WTC11 (cell line): ENCODE data around the gene CLDN2. TPM values are rescaled to one million over a fixed set of nuclear protein-coding genes. Genes with fewer than 3 reads are reported as not detected.

ENCODE experiments used
- ATAC-seq: fragments of 200-7000 bp; cut with Tn5 transposase; 2 replicates; pipeline ENCODE4 v1.10.0; 2021; ENCODE audit warnings: mild to moderate bottlenecking, moderate library complexity
- CTCF ChIA-PET: fragments of 300-600 bp; sonication (Branson Sonifier 250); formaldehyde crosslinking; loops from one replicate; lab custom pipeline; 2021; ENCODE audit warnings: antibody characterized with exemption; lab: Charles Lee
- POLR2A ChIA-PET: fragments of 350-600 bp; sonication (Branson Sonifier 250); formaldehyde crosslinking; loops from one replicate; lab custom pipeline; 2021; ENCODE audit warnings: antibody characterized with exemption; lab: Charles Lee
- DNase-seq: peaks from one replicate; pipeline ENCODE4 v3.0.0; 2021; ENCODE audit warnings: low spot score
- H3K27ac Mint-ChIP-seq: 2 replicates; pipeline ENCODE4 v1.8.0; 2021; ENCODE audit warnings: mixed read lengths
- H3K27me3 Mint-ChIP-seq: 2 replicates; pipeline ENCODE4 v1.8.0; 2021; ENCODE audit warnings: low read depth, mild to moderate bottlenecking, moderate library complexity, mixed read lengths
- H3K36me3 Mint-ChIP-seq: 2 replicates; pipeline ENCODE4 v1.8.0; 2021; ENCODE audit warnings: mixed read lengths
- H3K4me1 Mint-ChIP-seq: 2 replicates; pipeline ENCODE4 v1.8.0; 2022; ENCODE audit warnings: mixed read lengths
- H3K4me3 Mint-ChIP-seq: 2 replicates; pipeline ENCODE4 v1.8.0; 2021; ENCODE audit warnings: mild to moderate bottlenecking, moderate library complexity, mixed read lengths
- H3K9me3 Mint-ChIP-seq: 2 replicates; pipeline ENCODE4 v1.8.0; 2021; ENCODE audit warnings: mixed read lengths
- FOXP1 ChIP-seq: sonication (generic); formaldehyde crosslinking; IDR thresholded peaks from 2 replicates; pipeline ENCODE4 v1.8.0; 2022; ENCODE audit warnings: missing genetic modification reagents, mild to moderate bottlenecking, moderate library complexity, borderline replicate concordance
- KAT7 ChIP-seq: sonication (generic); formaldehyde crosslinking; IDR thresholded peaks from 2 replicates; pipeline ENCODE4 v1.8.1; 2023; ENCODE audit warnings: missing genetic modification reagents, mild to moderate bottlenecking, borderline replicate concordance
- NFATC4 ChIP-seq: fragments of 250-450 bp; sonication (Bioruptor Pico); IDR thresholded peaks from 2 replicates; pipeline ENCODE4 v1.9.0; 2021; ENCODE audit warnings: mild to moderate bottlenecking
- NR2C2 ChIP-seq: sonication (generic); formaldehyde crosslinking; IDR thresholded peaks from 2 replicates; pipeline ENCODE4 v1.8.0; 2022; ENCODE audit warnings: mild to moderate bottlenecking, missing genetic modification reagents
- SP1 ChIP-seq: sonication (generic); formaldehyde crosslinking; conservative IDR thresholded peaks from 2 replicates; pipeline ENCODE4 v1.8.1; 2022; ENCODE audit warnings: missing genetic modification reagents
- TEAD4 ChIP-seq: sonication (generic); formaldehyde crosslinking; IDR thresholded peaks from 2 replicates; pipeline ENCODE4 v1.8.0; 2022; ENCODE audit warnings: mild to moderate bottlenecking, missing genetic modification reagents
- TP53 ChIP-seq: sonication (generic); formaldehyde crosslinking; IDR thresholded peaks from 2 replicates; pipeline ENCODE4 v1.8.1; 2023; ENCODE audit warnings: mild to moderate bottlenecking, missing genetic modification reagents
- ZNF317 ChIP-seq: sonication (generic); formaldehyde crosslinking; IDR thresholded peaks from 2 replicates; pipeline ENCODE4 v1.8.1; 2023; ENCODE audit warnings: low read depth, mild to moderate bottlenecking, moderate library complexity, missing genetic modification reagents, borderline replicate concordance
- ZNF416 ChIP-seq: fragments of 250-450 bp; sonication (Bioruptor Pico); IDR thresholded peaks from 2 replicates; pipeline ENCODE4 v1.9.0; 2021; ENCODE audit warnings: mild to moderate bottlenecking, inconsistent platforms
- ZNF671 ChIP-seq: fragments of 250-450 bp; sonication (Bioruptor Pico); IDR thresholded peaks from 2 replicates; pipeline ENCODE4 v1.8.0; 2021; ENCODE audit warnings: mild to moderate bottlenecking
- total RNA-seq: library from RNA; stranded (reverse); gene quantifications from 3 replicates; pipeline ENCODE4 v1.2.3, GENCODE V29; 2021
- TF ChIP-seq, protein P1 (sequence below): fragments of 250-450 bp; sonication (Bioruptor Pico); conservative IDR thresholded peaks from 2 replicates; pipeline ENCODE4 v1.9.0; 2021; ENCODE audit warnings: mild to moderate bottlenecking
- TF ChIP-seq, protein P2 (sequence below): sonication (generic); formaldehyde crosslinking; conservative IDR thresholded peaks from 2 replicates; pipeline ENCODE4 v1.8.1; 2023; ENCODE audit warnings: mild to moderate bottlenecking, low read depth, missing genetic modification reagents, moderate library complexity
- TF ChIP-seq, protein P3 (sequence below): fragments of 250-450 bp; sonication (Bioruptor Pico); IDR thresholded peaks from 2 replicates; pipeline ENCODE4 v1.9.0; 2021; ENCODE audit warnings: mild to moderate bottlenecking
- TF ChIP-seq, protein P4 (sequence below): sonication (generic); formaldehyde crosslinking; IDR thresholded peaks from 2 replicates; pipeline ENCODE4 v1.8.0; 2022; ENCODE audit warnings: mild to moderate bottlenecking, missing genetic modification reagents
- TF ChIP-seq, protein P5 (sequence below): fragments of 250-450 bp; sonication (Bioruptor Pico); IDR thresholded peaks from 2 replicates; pipeline ENCODE4 v1.8.0; 2021; ENCODE audit warnings: mild to moderate bottlenecking
- TF ChIP-seq, protein P6 (sequence below): sonication (generic); formaldehyde crosslinking; IDR thresholded peaks from 2 replicates; pipeline ENCODE4 v1.8.0; 2023; ENCODE audit warnings: mild to moderate bottlenecking, missing genetic modification reagents
- TF ChIP-seq, protein P7 (sequence below): sonication (generic); formaldehyde crosslinking; IDR thresholded peaks from 2 replicates; pipeline ENCODE4 v1.8.1; 2023; ENCODE audit warnings: mild to moderate bottlenecking, moderate library complexity, missing genetic modification reagents
- TF ChIP-seq, protein P8 (sequence below): sonication (generic); formaldehyde crosslinking; IDR thresholded peaks from 2 replicates; pipeline ENCODE4 v1.8.1; 2022; ENCODE audit warnings: mild to moderate bottlenecking, moderate library complexity, missing genetic modification reagents

Gene CLDN2
- total RNA-seq, 1 experiment from 2014 or later, result 0.11 TPM

DNA sequence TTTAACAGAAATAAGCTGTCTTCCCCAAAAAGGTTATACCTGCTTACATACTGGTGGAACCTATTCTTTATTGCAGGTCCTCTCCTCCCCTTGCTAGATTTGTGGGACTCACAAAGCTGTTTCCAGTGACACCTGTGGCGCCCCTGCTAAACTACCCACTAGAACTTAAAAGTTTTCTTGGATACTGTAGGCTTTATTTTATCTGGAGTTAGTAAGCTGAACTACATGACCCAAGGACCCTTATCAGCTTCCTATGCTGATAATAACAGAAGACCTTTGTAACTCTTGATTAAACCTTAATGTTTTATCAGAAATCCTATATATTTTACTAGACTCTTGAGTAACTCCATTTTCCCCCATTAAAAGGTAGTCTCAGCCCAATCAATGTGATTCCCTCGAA is 32.3 kb downstream of the CLDN2 start:
- no peaks in the 10 kb centered on the region for H3K27me3 Mint-ChIP-seq
- H3K4me1 Mint-ChIP-seq, result no peaks in the 10 kb centered on the region
- DNase-seq (no peak), ATAC-seq (no peak)
- no peaks in the 10 kb centered on the region for H3K9me3 Mint-ChIP-seq
- POLR2A ChIA-PET, result no interaction called here
- H3K27ac Mint-ChIP-seq, result no peak overlapping the region
- H3K4me3 Mint-ChIP-seq, result no peak overlapping the region
- TF ChIP-seq, protein P1, sequence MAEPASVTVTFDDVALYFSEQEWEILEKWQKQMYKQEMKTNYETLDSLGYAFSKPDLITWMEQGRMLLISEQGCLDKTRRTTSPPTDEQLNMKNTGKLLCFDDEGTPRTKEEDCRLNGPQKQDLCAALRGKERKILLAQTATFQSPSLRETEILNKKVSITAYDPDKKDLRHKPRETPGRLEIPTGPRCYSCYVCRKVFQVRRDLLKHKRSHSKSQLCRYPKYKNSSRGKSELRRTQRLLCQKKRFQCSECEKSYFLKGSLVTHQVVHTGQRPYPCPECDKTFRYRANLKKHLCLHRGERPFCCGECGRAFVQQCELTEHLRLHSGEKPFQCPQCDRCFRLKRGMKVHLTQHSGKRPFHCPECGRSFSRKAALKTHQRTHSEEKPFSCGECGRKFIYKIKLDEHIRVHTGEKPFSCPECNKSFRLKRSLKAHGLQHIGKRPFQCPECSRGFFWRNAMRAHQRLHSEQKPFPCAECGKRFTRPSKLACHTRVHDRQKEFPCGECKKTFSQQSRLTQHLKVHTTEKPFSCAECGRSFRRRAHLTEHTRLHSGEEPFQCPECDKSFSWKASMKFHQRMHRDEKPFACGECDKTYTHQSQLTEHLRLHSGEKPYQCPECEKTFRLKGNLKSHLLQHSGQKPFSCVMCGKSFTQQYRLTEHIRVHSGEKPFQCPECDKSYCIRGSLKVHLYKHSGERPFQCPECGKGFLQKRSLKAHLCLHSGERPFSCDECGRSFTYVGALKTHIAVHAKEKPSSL (CRISPR knock-in tag), result no peak
- TF ChIP-seq SP1 (CRISPR knock-in tag), result no peak
- no peak for TF ChIP-seq TEAD4 (CRISPR knock-in tag)
- no peak for TF ChIP-seq KAT7
- TF ChIP-seq, protein P2, sequence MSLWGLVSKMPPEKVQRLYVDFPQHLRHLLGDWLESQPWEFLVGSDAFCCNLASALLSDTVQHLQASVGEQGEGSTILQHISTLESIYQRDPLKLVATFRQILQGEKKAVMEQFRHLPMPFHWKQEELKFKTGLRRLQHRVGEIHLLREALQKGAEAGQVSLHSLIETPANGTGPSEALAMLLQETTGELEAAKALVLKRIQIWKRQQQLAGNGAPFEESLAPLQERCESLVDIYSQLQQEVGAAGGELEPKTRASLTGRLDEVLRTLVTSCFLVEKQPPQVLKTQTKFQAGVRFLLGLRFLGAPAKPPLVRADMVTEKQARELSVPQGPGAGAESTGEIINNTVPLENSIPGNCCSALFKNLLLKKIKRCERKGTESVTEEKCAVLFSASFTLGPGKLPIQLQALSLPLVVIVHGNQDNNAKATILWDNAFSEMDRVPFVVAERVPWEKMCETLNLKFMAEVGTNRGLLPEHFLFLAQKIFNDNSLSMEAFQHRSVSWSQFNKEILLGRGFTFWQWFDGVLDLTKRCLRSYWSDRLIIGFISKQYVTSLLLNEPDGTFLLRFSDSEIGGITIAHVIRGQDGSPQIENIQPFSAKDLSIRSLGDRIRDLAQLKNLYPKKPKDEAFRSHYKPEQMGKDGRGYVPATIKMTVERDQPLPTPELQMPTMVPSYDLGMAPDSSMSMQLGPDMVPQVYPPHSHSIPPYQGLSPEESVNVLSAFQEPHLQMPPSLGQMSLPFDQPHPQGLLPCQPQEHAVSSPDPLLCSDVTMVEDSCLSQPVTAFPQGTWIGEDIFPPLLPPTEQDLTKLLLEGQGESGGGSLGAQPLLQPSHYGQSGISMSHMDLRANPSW (CRISPR knock-in tag), result no peak
- TF ChIP-seq, protein P3, sequence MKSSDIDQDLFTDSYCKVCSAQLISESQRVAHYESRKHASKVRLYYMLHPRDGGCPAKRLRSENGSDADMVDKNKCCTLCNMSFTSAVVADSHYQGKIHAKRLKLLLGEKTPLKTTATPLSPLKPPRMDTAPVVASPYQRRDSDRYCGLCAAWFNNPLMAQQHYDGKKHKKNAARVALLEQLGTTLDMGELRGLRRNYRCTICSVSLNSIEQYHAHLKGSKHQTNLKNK (CRISPR knock-in tag), result no peak
- no peaks in the 10 kb centered on the region; the same call in 1 of the 2 replicates for H3K36me3 Mint-ChIP-seq
- CTCF ChIA-PET, result interaction anchor here (1.7 kb wide), 1 partner anchor 54 kb away, joined by 5 read pairs; no protein-coding TSS in a partner anchor

DNA sequence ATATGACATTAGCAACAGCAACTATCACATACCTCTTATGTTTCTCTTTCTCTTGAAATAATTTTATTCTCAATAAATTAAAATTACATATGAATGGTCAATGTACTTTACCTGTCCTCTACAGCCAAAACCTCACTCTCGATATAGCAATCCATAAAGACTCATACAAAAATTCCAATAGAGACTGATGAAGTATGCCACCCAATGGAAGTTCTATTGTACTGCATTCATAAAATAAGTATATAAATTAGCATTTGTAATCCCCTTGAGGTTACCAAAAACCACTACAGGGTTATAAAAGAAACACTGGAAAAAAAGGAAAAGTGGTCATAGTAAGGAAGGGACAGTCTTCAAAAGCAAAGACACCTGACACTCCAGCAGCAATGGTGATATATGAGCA is 32.8 kb downstream of the CLDN2 start:
- DNase-seq (no peak), ATAC-seq (no peak)
- Mint-ChIP-seq H3K4me3 (no peak overlapping the region), H3K9me3 (no peaks in the 10 kb centered on the region), H3K27ac (no peak overlapping the region), H3K4me1 (no peaks in the 10 kb centered on the region), H3K27me3 (no peaks in the 10 kb centered on the region), H3K36me3 (no peaks in the 10 kb centered on the region; the same call in 1 of the 2 replicates)
- TF ChIP-seq, protein P4, sequence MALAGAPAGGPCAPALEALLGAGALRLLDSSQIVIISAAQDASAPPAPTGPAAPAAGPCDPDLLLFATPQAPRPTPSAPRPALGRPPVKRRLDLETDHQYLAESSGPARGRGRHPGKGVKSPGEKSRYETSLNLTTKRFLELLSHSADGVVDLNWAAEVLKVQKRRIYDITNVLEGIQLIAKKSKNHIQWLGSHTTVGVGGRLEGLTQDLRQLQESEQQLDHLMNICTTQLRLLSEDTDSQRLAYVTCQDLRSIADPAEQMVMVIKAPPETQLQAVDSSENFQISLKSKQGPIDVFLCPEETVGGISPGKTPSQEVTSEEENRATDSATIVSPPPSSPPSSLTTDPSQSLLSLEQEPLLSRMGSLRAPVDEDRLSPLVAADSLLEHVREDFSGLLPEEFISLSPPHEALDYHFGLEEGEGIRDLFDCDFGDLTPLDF (CRISPR knock-in tag), result no peak
- TF ChIP-seq KAT7, result no peak
- TF ChIP-seq NFATC4 (CRISPR knock-in tag), result no peak
- TF ChIP-seq FOXP1 (CRISPR knock-in tag), result no peak
- TF ChIP-seq, protein P5, sequence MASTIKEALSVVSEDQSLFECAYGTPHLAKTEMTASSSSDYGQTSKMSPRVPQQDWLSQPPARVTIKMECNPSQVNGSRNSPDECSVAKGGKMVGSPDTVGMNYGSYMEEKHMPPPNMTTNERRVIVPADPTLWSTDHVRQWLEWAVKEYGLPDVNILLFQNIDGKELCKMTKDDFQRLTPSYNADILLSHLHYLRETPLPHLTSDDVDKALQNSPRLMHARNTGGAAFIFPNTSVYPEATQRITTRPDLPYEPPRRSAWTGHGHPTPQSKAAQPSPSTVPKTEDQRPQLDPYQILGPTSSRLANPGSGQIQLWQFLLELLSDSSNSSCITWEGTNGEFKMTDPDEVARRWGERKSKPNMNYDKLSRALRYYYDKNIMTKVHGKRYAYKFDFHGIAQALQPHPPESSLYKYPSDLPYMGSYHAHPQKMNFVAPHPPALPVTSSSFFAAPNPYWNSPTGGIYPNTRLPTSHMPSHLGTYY (CRISPR knock-in tag), result no peak
- no peak for TF ChIP-seq ZNF317 (CRISPR knock-in tag)
- no peak for TF ChIP-seq NR2C2
- TF ChIP-seq ZNF416, result no peak
- TF ChIP-seq TP53 (CRISPR knock-in tag), result no peak
- TF ChIP-seq, protein P6, sequence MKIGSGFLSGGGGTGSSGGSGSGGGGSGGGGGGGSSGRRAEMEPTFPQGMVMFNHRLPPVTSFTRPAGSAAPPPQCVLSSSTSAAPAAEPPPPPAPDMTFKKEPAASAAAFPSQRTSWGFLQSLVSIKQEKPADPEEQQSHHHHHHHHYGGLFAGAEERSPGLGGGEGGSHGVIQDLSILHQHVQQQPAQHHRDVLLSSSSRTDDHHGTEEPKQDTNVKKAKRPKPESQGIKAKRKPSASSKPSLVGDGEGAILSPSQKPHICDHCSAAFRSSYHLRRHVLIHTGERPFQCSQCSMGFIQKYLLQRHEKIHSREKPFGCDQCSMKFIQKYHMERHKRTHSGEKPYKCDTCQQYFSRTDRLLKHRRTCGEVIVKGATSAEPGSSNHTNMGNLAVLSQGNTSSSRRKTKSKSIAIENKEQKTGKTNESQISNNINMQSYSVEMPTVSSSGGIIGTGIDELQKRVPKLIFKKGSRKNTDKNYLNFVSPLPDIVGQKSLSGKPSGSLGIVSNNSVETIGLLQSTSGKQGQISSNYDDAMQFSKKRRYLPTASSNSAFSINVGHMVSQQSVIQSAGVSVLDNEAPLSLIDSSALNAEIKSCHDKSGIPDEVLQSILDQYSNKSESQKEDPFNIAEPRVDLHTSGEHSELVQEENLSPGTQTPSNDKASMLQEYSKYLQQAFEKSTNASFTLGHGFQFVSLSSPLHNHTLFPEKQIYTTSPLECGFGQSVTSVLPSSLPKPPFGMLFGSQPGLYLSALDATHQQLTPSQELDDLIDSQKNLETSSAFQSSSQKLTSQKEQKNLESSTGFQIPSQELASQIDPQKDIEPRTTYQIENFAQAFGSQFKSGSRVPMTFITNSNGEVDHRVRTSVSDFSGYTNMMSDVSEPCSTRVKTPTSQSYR (CRISPR knock-in tag), result no peak
- no peak for TF ChIP-seq ZNF671 (CRISPR knock-in tag)
- TF ChIP-seq, protein P7, sequence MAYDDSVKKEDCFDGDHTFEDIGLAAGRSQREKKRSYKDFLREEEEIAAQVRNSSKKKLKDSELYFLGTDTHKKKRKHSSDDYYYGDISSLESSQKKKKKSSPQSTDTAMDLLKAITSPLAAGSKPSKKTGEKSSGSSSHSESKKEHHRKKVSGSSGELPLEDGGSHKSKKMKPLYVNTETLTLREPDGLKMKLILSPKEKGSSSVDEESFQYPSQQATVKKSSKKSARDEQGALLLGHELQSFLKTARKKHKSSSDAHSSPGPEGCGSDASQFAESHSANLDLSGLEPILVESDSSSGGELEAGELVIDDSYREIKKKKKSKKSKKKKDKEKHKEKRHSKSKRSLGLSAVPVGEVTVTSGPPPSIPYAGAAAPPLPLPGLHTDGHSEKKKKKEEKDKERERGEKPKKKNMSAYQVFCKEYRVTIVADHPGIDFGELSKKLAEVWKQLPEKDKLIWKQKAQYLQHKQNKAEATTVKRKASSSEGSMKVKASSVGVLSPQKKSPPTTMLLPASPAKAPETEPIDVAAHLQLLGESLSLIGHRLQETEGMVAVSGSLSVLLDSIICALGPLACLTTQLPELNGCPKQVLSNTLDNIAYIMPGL (CRISPR knock-in tag), result no peak
- TF ChIP-seq, protein P8, sequence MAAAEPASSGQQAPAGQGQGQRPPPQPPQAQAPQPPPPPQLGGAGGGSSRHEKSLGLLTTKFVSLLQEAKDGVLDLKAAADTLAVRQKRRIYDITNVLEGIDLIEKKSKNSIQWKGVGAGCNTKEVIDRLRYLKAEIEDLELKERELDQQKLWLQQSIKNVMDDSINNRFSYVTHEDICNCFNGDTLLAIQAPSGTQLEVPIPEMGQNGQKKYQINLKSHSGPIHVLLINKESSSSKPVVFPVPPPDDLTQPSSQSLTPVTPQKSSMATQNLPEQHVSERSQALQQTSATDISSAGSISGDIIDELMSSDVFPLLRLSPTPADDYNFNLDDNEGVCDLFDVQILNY (CRISPR knock-in tag), result no peak
- ChIA-PET POLR2A (no interaction called here), CTCF (interaction anchor here (1.7 kb wide), 1 partner anchor 54 kb away, joined by 5 read pairs; no protein-coding TSS in a partner anchor)
